HUES48 (cell line): ENCODE results near the gene TMEM273.

Source experiments
- H3K27ac ChIP-seq: one replicate; pipeline ENCODE4 v1.7.0; 2013; ENCODE audit warnings: low read depth, low read length, inconsistent platforms
- H3K27me3 ChIP-seq: 2 replicates; pipeline ENCODE4 v1.6.1; 2013; ENCODE audit warnings: mild to moderate bottlenecking, low read length; ENCODE audit not compliant: control insufficient read depth, insufficient read depth
- H3K36me3 ChIP-seq: 2 replicates; pipeline ENCODE4 v1.6.1; 2013; ENCODE audit warnings: low read length; ENCODE audit not compliant: control insufficient read depth, insufficient read depth
- H3K4me1 ChIP-seq: 2 replicates; pipeline ENCODE4 v1.6.1; 2013; ENCODE audit warnings: mild to moderate bottlenecking, low read length; ENCODE audit not compliant: control insufficient read depth, insufficient read depth
- H3K4me3 ChIP-seq: 2 replicates; pipeline ENCODE4 v1.5.1; 2013; ENCODE audit warnings: mild to moderate bottlenecking, low read depth, low read length
- H3K9ac ChIP-seq: 2 replicates; pipeline ENCODE4 v1.6.1; 2013; ENCODE audit warnings: mild to moderate bottlenecking, low read depth, low read length, moderate library complexity
- H3K9me3 ChIP-seq: 2 replicates; pipeline ENCODE4 v1.6.1; 2013; ENCODE audit warnings: low read length; ENCODE audit not compliant: control insufficient read depth, insufficient read depth

Gene TMEM273

GRCh38 chr10:49150426-49150825 is 37.8 kb downstream of the TMEM273 start:
- H3K27ac ChIP-seq, result no peak overlapping the region
- H3K27me3 ChIP-seq, result no peaks in the 10 kb centered on the region
- H3K36me3 ChIP-seq, result no peaks in the 10 kb centered on the region
- H3K4me1 ChIP-seq, result no peaks in the 10 kb centered on the region
- no peaks in the 10 kb centered on the region for H3K9me3 ChIP-seq
- H3K4me3 ChIP-seq, result no peak overlapping the region
- H3K9ac ChIP-seq, result no peak overlapping the region

DNA sequence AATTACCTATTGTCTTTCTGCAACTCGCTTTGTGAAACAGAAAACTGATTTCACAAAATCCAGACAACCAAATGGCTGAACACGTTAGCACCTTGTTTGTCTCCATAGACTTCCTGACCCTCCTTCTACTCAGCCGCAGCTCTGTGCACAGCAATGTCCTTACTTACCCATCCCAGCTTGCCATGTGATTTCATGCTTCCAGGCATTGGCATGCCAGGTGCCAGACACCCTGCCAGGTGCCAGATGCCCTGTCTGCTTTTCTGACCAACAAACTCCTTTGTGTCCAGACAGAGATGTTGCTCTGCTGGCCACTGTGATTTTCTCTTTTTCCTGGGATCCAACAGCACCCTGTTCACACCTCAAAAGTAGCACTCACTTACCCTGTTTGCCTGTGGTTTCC is 38.3 kb downstream of the TMEM273 start:
- Histone ChIP-seq H3K27ac (no peak overlapping the region), H3K27me3 (no peaks in the 10 kb centered on the region), H3K4me1 (no peaks in the 10 kb centered on the region), H3K36me3 (no peaks in the 10 kb centered on the region), H3K9ac (no peak overlapping the region), H3K9me3 (no peaks in the 10 kb centered on the region), H3K4me3 (no peak overlapping the region)

GRCh38 chr10:49144058-49144720 is 44.0 kb downstream of the TMEM273 start:
- Histone ChIP-seq H3K27ac (no peak overlapping the region), H3K9ac (no peak overlapping the region), H3K36me3 (no peaks in the 10 kb centered on the region)

GRCh38 chr10:49143249-49143648 is 44.9 kb downstream of the TMEM273 start:
- H3K4me3 ChIP-seq, result no peak overlapping the region
- H3K9ac ChIP-seq, result peak overlapping the region; percentile 20; the same call in 1 of the 2 replicates
- H3K36me3 ChIP-seq, result no peaks in the 10 kb centered on the region
- no peak overlapping the region for H3K27ac ChIP-seq
- H3K4me1 ChIP-seq, result peaks cover 17% of the 10 kb centered on the region
- no peaks in the 10 kb centered on the region for H3K9me3 ChIP-seq
- no peaks in the 10 kb centered on the region for H3K27me3 ChIP-seq

More at GRCh38 chr10:49144058-49144720, 44.0 kb downstream of the TMEM273 start:
- Histone ChIP-seq H3K9me3 (no peaks in the 10 kb centered on the region), H3K4me1 (peaks cover 17% of the 10 kb centered on the region), H3K27me3 (no peaks in the 10 kb centered on the region), H3K4me3 (no peak overlapping the region)

DNA sequence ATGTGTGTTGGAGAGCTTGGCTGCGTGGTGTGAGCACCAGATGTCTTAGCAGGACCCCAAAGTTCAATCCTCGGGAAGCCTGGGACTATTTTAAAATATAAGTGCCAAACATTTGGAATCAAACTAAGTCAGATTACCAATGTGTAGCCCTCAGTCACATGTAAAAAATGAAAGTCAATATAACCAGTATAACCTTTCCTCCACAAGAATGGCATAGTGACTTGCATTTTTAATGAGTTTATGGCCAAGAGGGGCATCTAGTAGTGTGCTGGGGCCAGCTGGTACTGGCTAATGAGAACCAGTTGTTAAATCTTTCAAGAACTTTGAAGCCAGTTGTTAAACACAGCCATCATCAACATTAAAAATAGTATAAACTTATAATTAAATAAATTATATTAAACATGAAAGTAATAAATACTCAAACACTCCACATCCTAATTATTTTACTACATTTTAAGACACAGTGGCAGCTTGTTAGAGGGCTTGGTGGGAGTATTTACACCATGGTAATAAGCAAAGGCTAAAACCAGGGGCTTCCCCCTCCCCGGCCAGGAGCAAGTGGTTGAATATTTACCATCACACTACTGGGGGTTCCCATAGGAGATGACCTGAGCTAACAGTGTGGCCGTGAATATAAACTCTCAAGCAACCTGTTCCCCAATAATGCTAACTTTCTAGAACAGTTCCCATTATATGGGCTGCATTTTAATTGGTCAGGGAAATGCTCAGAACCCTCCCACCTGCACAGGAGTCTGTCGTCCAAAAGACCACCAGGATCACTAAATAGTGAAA is 46.5 kb downstream of the TMEM273 start:
- H3K36me3 ChIP-seq, result no peaks in the 10 kb centered on the region
- no peaks in the 10 kb centered on the region for H3K27me3 ChIP-seq
- H3K9ac ChIP-seq, result no peak overlapping the region
- no peak overlapping the region for H3K27ac ChIP-seq
- H3K4me3 ChIP-seq, result no peak overlapping the region
- H3K9me3 ChIP-seq, result no peaks in the 10 kb centered on the region; the same call in 1 of the 2 replicates
- H3K4me1 ChIP-seq, result peaks cover 17% of the 10 kb centered on the region

DNA sequence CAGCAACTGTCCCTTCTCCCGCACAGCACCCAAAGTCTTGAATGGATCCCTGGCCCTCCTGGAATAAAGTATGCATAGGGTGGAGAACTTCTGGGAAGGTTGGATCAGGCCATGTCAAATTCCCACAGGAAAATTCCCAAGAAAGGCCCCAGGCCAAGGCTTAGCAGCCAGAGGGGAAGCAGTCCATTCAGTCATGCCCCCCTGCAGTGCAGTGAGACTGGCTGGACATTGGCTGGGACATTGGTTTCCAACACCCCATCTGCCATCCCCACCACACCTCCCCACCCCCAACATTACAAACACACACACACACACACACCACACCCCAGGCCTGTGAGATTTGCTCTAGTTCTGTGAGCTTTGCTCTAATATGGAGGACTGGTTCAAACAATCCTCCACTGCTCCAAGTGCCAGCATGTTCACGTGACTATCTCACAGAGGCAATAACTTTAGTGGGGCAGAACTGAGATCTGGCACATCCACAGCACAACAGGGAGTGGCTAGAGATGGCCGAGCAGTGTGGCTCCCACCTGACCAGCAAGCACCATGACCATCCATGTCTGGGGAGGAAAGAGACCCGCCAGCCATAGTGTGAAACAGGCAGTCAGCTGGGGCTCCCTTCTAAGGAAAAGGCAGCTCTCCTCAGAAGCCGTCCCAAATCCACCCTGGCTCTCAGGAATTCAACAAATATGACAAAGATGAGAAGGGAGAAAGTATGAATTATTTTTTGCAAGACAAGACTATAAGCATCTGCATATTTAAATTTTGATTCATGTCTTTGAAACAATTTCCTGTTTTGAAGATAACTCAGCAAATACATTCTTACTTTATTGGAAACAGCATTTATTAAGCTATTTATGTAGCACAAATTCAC is 47.6 kb downstream of the TMEM273 start:
- H3K36me3 ChIP-seq, result no peaks in the 10 kb centered on the region
- H3K9me3 ChIP-seq, result no peaks in the 10 kb centered on the region; the same call in 1 of the 2 replicates
- no peak overlapping the region for H3K4me3 ChIP-seq
- no peak overlapping the region for H3K9ac ChIP-seq
- no peaks in the 10 kb centered on the region for H3K27me3 ChIP-seq
- H3K27ac ChIP-seq, result no peak overlapping the region
- H3K4me1 ChIP-seq, result peaks cover 17% of the 10 kb centered on the region

GRCh38 chr10:49139846-49140195 is 48.4 kb downstream of the TMEM273 start:
- Histone ChIP-seq H3K4me1 (peaks cover 17% of the 10 kb centered on the region), H3K4me3 (no peak overlapping the region), H3K9me3 (no peaks in the 10 kb centered on the region; the same call in 1 of the 2 replicates), H3K27ac (no peak overlapping the region), H3K27me3 (no peaks in the 10 kb centered on the region), H3K9ac (no peak overlapping the region), H3K36me3 (no peaks in the 10 kb centered on the region)

DNA sequence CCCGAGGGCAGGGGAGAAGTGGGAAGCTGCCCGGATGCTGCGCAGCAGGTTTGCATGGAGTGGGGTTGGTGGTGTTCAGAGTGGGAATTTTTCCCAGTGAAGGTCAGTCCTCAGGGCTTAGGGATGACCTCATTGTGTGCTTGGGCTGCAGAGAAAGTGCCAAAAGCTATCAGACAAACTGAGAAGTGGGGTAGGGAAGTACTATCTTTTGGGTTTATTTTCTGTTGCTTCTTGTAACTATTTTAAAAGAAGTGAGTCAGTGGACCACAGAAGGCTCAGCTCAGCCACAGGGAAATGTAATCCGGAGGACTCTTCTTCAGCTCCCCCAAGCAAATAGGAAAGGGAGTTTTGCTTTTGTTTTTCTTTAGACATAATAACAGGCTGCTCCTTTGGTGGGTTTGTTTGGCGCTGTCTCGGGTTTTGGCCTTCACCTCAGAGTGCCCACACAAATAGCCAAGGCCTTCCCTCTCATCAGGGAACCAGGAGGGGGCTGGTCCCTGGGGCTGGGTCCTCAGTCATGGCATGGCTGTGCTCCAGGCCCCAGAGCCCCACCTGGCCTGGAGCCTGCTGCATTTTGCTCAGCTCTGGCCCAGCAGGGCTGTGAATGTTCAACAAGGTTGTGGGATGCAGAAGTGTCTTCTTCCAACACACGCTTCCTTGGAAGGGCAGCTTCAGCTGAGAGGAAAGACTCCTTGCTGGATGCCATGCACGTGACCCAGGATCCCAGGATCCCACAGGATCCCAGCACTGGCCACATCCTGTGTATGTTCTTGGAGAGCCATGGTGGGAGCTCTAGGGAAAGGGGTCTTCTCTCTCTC is 49.0 kb downstream of the TMEM273 start:
- no peaks in the 10 kb centered on the region; the same call in 1 of the 2 replicates for H3K9me3 ChIP-seq
- H3K27ac ChIP-seq, result no peak overlapping the region
- peaks cover 17% of the 10 kb centered on the region for H3K4me1 ChIP-seq
- no peaks in the 10 kb centered on the region for H3K36me3 ChIP-seq
- no peak overlapping the region for H3K4me3 ChIP-seq
- no peak overlapping the region for H3K9ac ChIP-seq
- H3K27me3 ChIP-seq, result no peaks in the 10 kb centered on the region

GRCh38 chr10:49138361-49138891 is 49.8 kb downstream of the TMEM273 start:
- Histone ChIP-seq H3K9me3 (no peaks in the 10 kb centered on the region; the same call in 1 of the 2 replicates), H3K4me1 (peaks cover 11% of the 10 kb centered on the region), H3K9ac (no peak overlapping the region), H3K27ac (no peak overlapping the region), H3K4me3 (no peak overlapping the region), H3K36me3 (no peaks in the 10 kb centered on the region), H3K27me3 (no peaks in the 10 kb centered on the region)

- Histone ChIP-seq H3K27me3 (no peaks in the 10 kb centered on the region), H3K9ac (no peak overlapping the region), H3K9me3 (no peaks in the 10 kb centered on the region; the same call in 1 of the 2 replicates), H3K4me1 (no peaks in the 10 kb centered on the region), H3K36me3 (no peaks in the 10 kb centered on the region), H3K27ac (no peak overlapping the region), H3K4me3 (no peak overlapping the region)
Measured at GRCh38 chr10:49136525-49136924, 51.7 kb downstream of the TMEM273 start.
